HL-60 (cell line): Measurements from ENCODE around the gene CENPI.

ENCODE experiments used
- DNase-seq, 2 experiments: peaks; one replicate each; pipeline ENCODE4 v3.0.0-alpha.2; 2010 to 2020; ENCODE audit warnings: low read depth in 1 of 2, low spot score in 1 of 2
- H3K27ac ChIP-seq: fragments of 250-450 bp; sonication (Bioruptor Pico); replicated peaks from 2 replicates; pipeline ENCODE4 v1.5.1; 2020; ENCODE audit warnings: mild to moderate bottlenecking, moderate library complexity
- H3K27me3 ChIP-seq: fragments of 250-450 bp; sonication (Bioruptor Pico); 2 replicates; pipeline ENCODE4 v1.5.1; 2021; ENCODE audit warnings: mild to moderate bottlenecking, moderate library complexity; ENCODE audit not compliant: insufficient read depth, poor library complexity, severe bottlenecking
- H3K4me3 ChIP-seq: replicated peaks from 2 replicates; pipeline ENCODE4 v1.5.1; 2011; ENCODE audit warnings: mild to moderate bottlenecking, control low read depth, low read length; ENCODE audit not compliant: insufficient read depth
- CTCF ChIP-seq: IDR thresholded peaks from one replicate; pipeline ENCODE4 v1.5.1; 2011; ENCODE audit warnings: low read length, control low read depth, inconsistent platforms; ENCODE audit not compliant: insufficient read depth
- GABPA ChIP-seq: IDR thresholded peaks from 2 replicates; pipeline ENCODE4 v1.6.1; 2012; ENCODE audit warnings: low read depth
- POLR2AphosphoS5 ChIP-seq: IDR thresholded peaks from 2 replicates; pipeline ENCODE4 v1.6.1; 2012; ENCODE audit warnings: low read depth
- REST ChIP-seq: IDR thresholded peaks from 2 replicates; pipeline ENCODE4 v1.6.1; 2012; ENCODE audit warnings: low read depth; ENCODE audit not compliant: insufficient replicate concordance
- SPI1 ChIP-seq: IDR thresholded peaks from 2 replicates; pipeline ENCODE4 v1.6.1; 2012; ENCODE audit warnings: low read depth, mild to moderate bottlenecking, borderline replicate concordance

Gene CENPI

DNA sequence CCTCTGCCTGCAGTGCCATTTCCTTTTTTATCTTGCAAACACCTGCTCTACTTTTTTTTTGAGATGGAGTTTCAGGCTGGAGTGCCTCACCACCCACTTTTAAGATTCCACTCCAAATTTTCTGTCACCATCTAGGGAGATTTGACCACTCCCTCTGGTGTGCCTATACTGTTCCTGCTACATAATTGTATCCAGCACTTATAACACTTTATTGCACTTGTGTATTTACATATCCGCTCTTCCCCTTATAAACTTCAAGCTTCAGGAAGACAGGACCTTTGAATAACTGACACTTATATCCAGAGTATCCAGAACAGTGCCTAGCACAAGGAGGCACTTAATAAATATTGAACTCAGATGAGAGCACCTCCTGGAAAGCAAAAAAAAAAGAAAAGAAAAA lies 6.2 kb upstream of the CENPI start:
- Histone ChIP-seq H3K27me3 (no peaks in the 10 kb centered on the region), H3K27ac (no peak overlapping the region), H3K4me3 (no peak overlapping the region)
- no peak for DNase-seq
- TF ChIP-seq CTCF = no peak
- no peak for TF ChIP-seq POLR2AphosphoS5

GRCh38 chrX:101108284-101108683 lies 10.3 kb downstream of the CENPI start:
- no peak for DNase-seq
- TF ChIP-seq SPI1 = no peak
- TF ChIP-seq POLR2AphosphoS5 = no peak
- TF ChIP-seq GABPA = no peak
- TF ChIP-seq CTCF = no peak
- no peak for TF ChIP-seq REST

GRCh38 chrX:101117701-101118100 lies 19.7 kb downstream of the CENPI start:
- H3K27ac ChIP-seq = no peak overlapping the region
- TF ChIP-seq REST = no peak
- TF ChIP-seq GABPA = no peak
- TF ChIP-seq SPI1 = no peak
- TF ChIP-seq POLR2AphosphoS5 = no peak
- TF ChIP-seq CTCF = no peak
- no peaks in the 10 kb centered on the region for H3K27me3 ChIP-seq
- H3K4me3 ChIP-seq = no peak overlapping the region
- DNase-seq = no peak

More at GRCh38 chrX:101108284-101108683, 10.3 kb downstream of the CENPI start:
- Histone ChIP-seq H3K27ac (no peak overlapping the region), H3K27me3 (no peaks in the 10 kb centered on the region), H3K4me3 (no peak overlapping the region)

DNA sequence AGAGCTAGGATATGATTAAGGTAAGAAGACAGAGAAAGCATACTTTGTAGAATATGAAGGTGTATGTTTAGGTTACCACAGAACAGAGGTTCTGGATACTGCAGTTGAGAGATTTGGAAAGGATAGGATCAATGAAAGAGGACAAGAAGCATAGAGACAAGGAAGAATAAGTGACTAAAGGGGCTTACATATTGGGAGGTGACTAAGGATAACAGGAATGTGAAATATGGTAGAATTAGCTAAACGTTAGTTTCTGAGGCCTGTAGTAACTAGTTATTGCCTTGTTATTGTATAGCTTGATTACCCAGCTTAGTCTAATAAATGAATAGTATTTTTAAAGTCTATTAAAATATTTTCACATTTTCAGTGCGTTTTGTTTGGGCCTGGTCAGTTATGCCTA lies 38.2 kb downstream of the CENPI start:
- no peaks in the 10 kb centered on the region for H3K27me3 ChIP-seq
- H3K27ac ChIP-seq = no peak overlapping the region
- no peak overlapping the region for H3K4me3 ChIP-seq
- DNase-seq = no peak
- TF ChIP-seq REST (no peak), POLR2AphosphoS5 (no peak), CTCF (no peak), GABPA (no peak), SPI1 (no peak)
